HG02870 (cell line): Measurements from ENCODE around the gene TK1.

Experiments used
- ATAC-seq: cut with Tn5 transposase; IDR thresholded peaks from one replicate; pipeline ENCODE4 v1.9.1; 2021; ENCODE audit warnings: mild to moderate bottlenecking, moderate library complexity; ENCODE audit not compliant: unreplicated experiment

The TK1 gene

DNA sequence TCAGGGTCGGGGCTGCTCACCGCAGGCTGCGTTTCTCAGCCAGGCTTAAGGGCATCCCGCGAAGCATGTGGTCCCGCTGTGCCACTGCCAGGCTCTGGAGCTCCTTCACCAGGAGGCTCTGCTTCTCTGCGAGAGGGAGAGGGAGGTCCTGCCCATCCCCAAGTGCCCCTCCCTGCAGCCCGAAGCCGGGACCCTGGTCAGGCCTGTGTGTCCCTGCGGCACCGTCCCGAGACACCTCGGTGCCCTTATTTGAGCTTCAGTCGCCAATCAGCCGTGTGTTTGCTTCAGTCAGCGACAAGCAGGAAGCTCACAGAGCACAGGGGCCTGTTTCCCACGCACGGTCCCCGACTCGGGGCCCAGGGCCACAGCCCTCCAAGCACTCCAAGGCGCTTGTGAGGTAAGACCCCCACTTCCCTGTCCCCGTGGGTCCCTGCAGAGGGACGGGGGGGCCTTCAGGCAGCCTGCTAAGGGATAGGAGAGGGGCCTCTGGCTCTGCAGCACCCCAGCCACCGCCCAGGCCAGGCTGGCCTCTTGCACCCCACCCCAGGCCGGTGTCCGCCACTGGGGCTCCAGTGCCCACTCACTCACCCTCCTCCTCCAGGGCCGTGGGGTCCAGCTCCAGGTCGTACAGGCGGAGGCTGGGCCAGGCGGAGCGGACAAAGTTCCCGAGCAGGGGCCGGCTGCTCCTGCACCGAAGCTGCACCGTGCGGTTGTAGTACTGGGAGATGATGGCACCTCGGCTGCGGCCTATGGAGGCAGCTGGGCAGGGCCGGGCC, 61.5 kb downstream of the TK1 start:
- ATAC-seq: no peak

DNA sequence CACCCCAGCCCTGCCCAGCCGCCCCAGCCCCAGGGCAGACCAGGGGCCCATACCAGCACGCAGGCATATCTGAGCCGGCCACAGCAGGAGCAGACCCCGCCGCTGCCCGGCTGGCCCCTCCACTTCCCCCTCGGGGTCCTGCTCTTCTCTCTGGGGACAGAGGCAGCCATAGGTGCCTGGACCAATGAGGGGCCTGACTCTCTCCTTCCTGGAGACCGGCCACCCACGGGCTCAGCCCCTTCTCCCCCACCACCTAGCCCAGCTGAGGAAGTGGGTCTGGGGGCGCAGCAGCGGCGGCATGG, 62.1 kb downstream of the TK1 start:
- ATAC-seq: no peak
